Measurements from ENCODE around the gene FGFR2.

DNA sequence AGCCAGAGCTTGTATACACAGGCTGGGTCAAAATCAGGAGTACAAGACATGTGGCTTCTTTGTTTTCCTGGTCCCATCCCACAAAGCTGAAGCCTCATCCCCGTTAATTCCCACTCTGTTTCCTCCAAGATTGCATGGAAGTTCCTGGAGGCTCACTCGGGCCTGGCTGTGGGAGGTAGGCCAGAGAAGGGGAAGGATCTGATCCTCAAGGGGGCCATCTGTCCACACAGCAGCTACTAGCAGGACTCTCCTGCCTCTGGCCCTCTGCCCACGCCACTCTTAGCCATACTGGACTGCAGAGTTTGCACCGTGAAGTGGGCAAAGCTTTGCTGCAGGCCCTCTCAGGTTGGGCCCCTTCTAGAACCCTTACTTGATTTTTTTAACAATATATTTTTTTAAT lies 160.6 kb downstream of the FGFR2 start:
- no peak for TF ChIP-seq POLR2A (IDR thresholded peaks at IDR 0.05)
- TF ChIP-seq, protein P1, sequence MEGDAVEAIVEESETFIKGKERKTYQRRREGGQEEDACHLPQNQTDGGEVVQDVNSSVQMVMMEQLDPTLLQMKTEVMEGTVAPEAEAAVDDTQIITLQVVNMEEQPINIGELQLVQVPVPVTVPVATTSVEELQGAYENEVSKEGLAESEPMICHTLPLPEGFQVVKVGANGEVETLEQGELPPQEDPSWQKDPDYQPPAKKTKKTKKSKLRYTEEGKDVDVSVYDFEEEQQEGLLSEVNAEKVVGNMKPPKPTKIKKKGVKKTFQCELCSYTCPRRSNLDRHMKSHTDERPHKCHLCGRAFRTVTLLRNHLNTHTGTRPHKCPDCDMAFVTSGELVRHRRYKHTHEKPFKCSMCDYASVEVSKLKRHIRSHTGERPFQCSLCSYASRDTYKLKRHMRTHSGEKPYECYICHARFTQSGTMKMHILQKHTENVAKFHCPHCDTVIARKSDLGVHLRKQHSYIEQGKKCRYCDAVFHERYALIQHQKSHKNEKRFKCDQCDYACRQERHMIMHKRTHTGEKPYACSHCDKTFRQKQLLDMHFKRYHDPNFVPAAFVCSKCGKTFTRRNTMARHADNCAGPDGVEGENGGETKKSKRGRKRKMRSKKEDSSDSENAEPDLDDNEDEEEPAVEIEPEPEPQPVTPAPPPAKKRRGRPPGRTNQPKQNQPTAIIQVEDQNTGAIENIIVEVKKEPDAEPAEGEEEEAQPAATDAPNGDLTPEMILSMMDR (IDR thresholded peaks at IDR 0.05): no peak
